Spleen (tissue), 11 donors: Measurements from ENCODE around the gene NOBOX. TPM values are rescaled to one million over a fixed set of nuclear protein-coding genes. Genes with fewer than 3 reads are reported as not detected.
"Not testable (repeated sequence)": the region's sequence is repeated elsewhere in the genome, so short reads cannot be mapped to it uniquely, and the experiment has no call there.

Experiments
- DNase-seq: peaks from one replicate; pipeline ENCODE4 v3.0.0-alpha.2; 2020
- H3K27ac ChIP-seq, 8 donors: fragments of 200-600 bp; sonication (generic) in 7 of 8; 1 replicate in 4 of 8; 2 replicates in 4 of 8; pipeline versions ENCODE4 v1.5.0 to v1.8.0; 2016 to 2021; ENCODE audit warnings: inconsistent platforms in 4 of 8, mild to moderate bottlenecking in 4 of 8, moderate library complexity in 1 of 8
- H3K27me3 ChIP-seq, 7 donors: fragments of 200-600 bp; sonication (generic) in 6 of 7; replicated peaks in 1 of 7; 1 replicate in 4 of 7; 2 replicates in 3 of 7; pipeline versions ENCODE4 v1.5.0 to v1.8.0; 2016 to 2021; ENCODE audit warnings: inconsistent platforms in 3 of 7, mild to moderate bottlenecking in 1 of 7
- H3K36me3 ChIP-seq, 6 donors: fragments of 200-600 bp; sonication (generic) in 5 of 6; 1 replicate in 4 of 6; 2 replicates in 2 of 6; pipeline versions ENCODE4 v1.5.0 to v1.8.0; 2016 to 2021; ENCODE audit warnings: inconsistent platforms in 2 of 6
- H3K4me1 ChIP-seq, 6 donors: fragments of 200-600 bp; sonication (generic) in 5 of 6; 1 replicate in 3 of 6; 2 replicates in 3 of 6; pipeline versions ENCODE4 v1.5.0 to v1.8.0; 2016 to 2021; ENCODE audit warnings: inconsistent platforms in 3 of 6
- H3K4me3 ChIP-seq, 8 donors: fragments of 200-600 bp; sonication (generic) in 7 of 8; 1 replicate in 4 of 8; 2 replicates in 4 of 8; pipeline versions ENCODE4 v1.5.0 to v1.8.0; 2016 to 2021; ENCODE audit warnings: inconsistent platforms in 4 of 8, mild to moderate bottlenecking in 4 of 8, moderate library complexity in 2 of 8
- H3K9me3 ChIP-seq, 8 donors: fragments of 200-600 bp; sonication (generic) in 7 of 8; 1 replicate in 4 of 8; 2 replicates in 4 of 8; pipeline versions ENCODE4 v1.5.0 to v1.8.0; 2016 to 2021; ENCODE audit warnings: inconsistent platforms in 4 of 8
- WGBS, 5 donors: extraction: QIAGEN DNeasy Blood & Tissue Kit in 3 of 5; methylation state at CpG; one replicate each; pipeline versions ENCODE4 v1.1.5 to v1.1.7; 2013 to 2018; 5-methylcytosine and 5-hydroxymethylcytosine counted together
- intact Hi-C: fragments of 100-400 bp; cut with DNase I; formaldehyde crosslinking; loops from one replicate; pipeline ENCODE4 v1.15.0; 2023; ENCODE audit warnings: low total_unique reads
- polyA plus RNA-seq, 3 donors: library from polyadenylated mRNA; stranded (reverse); fragments of 200-250 nt; gene quantifications; one replicate each; pipeline ENCODE4 v1.2.1, GENCODE V29; 2013
- small RNA-seq, 4 donors: library from RNA; depleted of rRNA; stranded (forward); fragments of <200 nt; gene quantifications; one replicate each; pipeline ENCODE3, GENCODE V24; 2016
- total RNA-seq, 7 donors: library from RNA; depleted of rRNA in 3 of 7; stranded (reverse); fragments of >200 nt in 3 of 7; fragmentation: NEBNext Ultra II Directional in 4 of 7; extraction: Animal tissue kit (Norgen Biotek cat#: 25700) in 4 of 7; gene quantifications; one replicate each; pipeline versions ENCODE4 v1.1.0 to v1.2.1, GENCODE V29; 2016 to 2021
- donor health status: healthy with polysubstance abuse.
- donor health status: DM: no; HTN: no; CAD: no; lungs with moderate emphysema.
- donor health status: DM: no; HTN: no; CAD: no.
- donor health status: Bipolar disorder and iron deficiency.
- donor health status: healthy.
- donor health status: DM: no; HTN: no; CAD: no.
- donor health status: DM: yes; HTN: yes; CAD: no.

Gene NOBOX
- total and polyA plus RNA-seq, 10 donors = not detected

- H3K9me3 ChIP-seq, intact Hi-C loops, H3K27me3 ChIP-seq, H3K4me3 ChIP-seq, DNase-seq, H3K27ac ChIP-seq, H3K36me3 ChIP-seq: not testable (repeated sequence)
- peaks cover 0 to 11% (median 2%) of the 10 kb centered on the region in 6 donors for H3K4me1 ChIP-seq
- 50 to 89% (median 78%) methylated on average over 2 of the region's 3 CpGs for WGBS, 5 donors
Observed at GRCh38 chr7:144351667-144352066, 51.8 kb downstream of the NOBOX start.

- intact Hi-C loops, DNase-seq, H3K9me3 ChIP-seq, H3K36me3 ChIP-seq, H3K27ac ChIP-seq, H3K4me3 ChIP-seq, H3K27me3 ChIP-seq: not testable (repeated sequence)
- WGBS, 5 donors = no CpG with 5 or more reads among the region's 1 CpG
- H3K4me1 ChIP-seq = peaks cover 0 to 11% (median 2%) of the 10 kb centered on the region in 6 donors
Observed at GRCh38 chr7:144348625-144349024, 54.9 kb downstream of the NOBOX start.

Small RNAs within 50 kb of the gene (small RNA-seq; reads per million reads assigned to genes)
- 0 reads per million in 4 donors for gene RNU6ATAC40P

Other genes with a start within 250 kb of the NOBOX start
- gene CTAGE4, start 220.2 kb downstream of the NOBOX start, total RNA-seq = 1 to 10 TPM in 6 of 7 donors, not detected in 1; 1.4 to 5.9 (median 2.0) TPM
- gene CTAGE4, start 220.2 kb downstream of the NOBOX start, polyA plus RNA-seq = 1 to 10 TPM in 1 of 3 donors, under 1 TPM in 2; 0.17 to 1.2 (median 0.64) TPM
- 1 to 10 TPM; 3.0 to 6.8 (median 5.1) TPM for gene ARHGEF35, start 207.9 kb downstream of the NOBOX start, total RNA-seq
- 1 to 10 TPM; 1.4 to 2.6 (median 2.2) TPM for gene ARHGEF35, start 207.9 kb downstream of the NOBOX start, polyA plus RNA-seq
- gene OR2A42, start 164.1 kb downstream of the NOBOX start, total RNA-seq = under 1 TPM in 3 of 7 donors, not detected in 4; 0.20 to 0.46 (median 0.32) TPM
- gene OR2A42, start 164.1 kb downstream of the NOBOX start, polyA plus RNA-seq = under 1 TPM; 0.06 to 0.15 (median 0.06) TPM
- gene OR2A7, start 138.9 kb downstream of the NOBOX start, total RNA-seq = 1 to 10 TPM; 2.2 to 8.8 (median 5.0) TPM
- under 1 TPM; 0.09 to 0.35 (median 0.12) TPM for gene OR2A7, start 138.9 kb downstream of the NOBOX start, polyA plus RNA-seq
- gene CTAGE8, start 134.4 kb downstream of the NOBOX start, total RNA-seq = 1 to 10 TPM in 5 of 7 donors, under 1 TPM in 2; 0.66 to 2.7 (median 1.5) TPM
- under 1 TPM in 2 of 3 donors, not detected in 1; 0.46 to 0.61 TPM for gene CTAGE8, start 134.4 kb downstream of the NOBOX start, polyA plus RNA-seq
- gene OR2A1, start 91.3 kb downstream of the NOBOX start, total RNA-seq = under 1 TPM in 6 of 7 donors, not detected in 1; 0.29 to 0.60 (median 0.50) TPM
- under 1 TPM; 0.03 to 0.16 (median 0.04) TPM for gene OR2A1, start 91.3 kb downstream of the NOBOX start, polyA plus RNA-seq
- gene ARHGEF5, start 48.3 kb downstream of the NOBOX start, total RNA-seq = 10 to 100 TPM in 4 of 7 donors, 1 to 10 TPM in 3; 5.3 to 11.3 (median 10.3) TPM
- gene ARHGEF5, start 48.3 kb downstream of the NOBOX start, polyA plus RNA-seq = 1 to 10 TPM; 1.2 to 2.3 (median 1.5) TPM